NB4 (cell line): Measurements from ENCODE around the gene ADCY5.

Experiments
- DNase-seq: peaks from one replicate; pipeline ENCODE4 v3.0.0; 2010; ENCODE audit warnings: low read depth
- H3K4me3 ChIP-seq: one replicate; pipeline ENCODE4 v1.5.1; 2011; ENCODE audit warnings: mild to moderate bottlenecking, low read depth, low read length, moderate library complexity
- MAX ChIP-seq: IDR thresholded peaks from 2 replicates; pipeline ENCODE4 v1.6.1; 2011; ENCODE audit warnings: low read depth, low read length
- MYC ChIP-seq: IDR thresholded peaks from 2 replicates; pipeline ENCODE4 v1.6.1; 2011; ENCODE audit warnings: low read depth, low read length
- POLR2A ChIP-seq: IDR thresholded peaks from 2 replicates; pipeline ENCODE4 v1.6.1; 2011; ENCODE audit warnings: mild to moderate bottlenecking; ENCODE audit not compliant: insufficient read length; ENCODE audit errors: extremely low read depth
- TF ChIP-seq, protein P1 (sequence below): IDR thresholded peaks from one replicate; pipeline ENCODE4 v1.5.1; 2012; ENCODE audit warnings: low read depth, low read length

The ADCY5 gene

GRCh38 chr3:123344175-123344906 is 104.5 kb downstream of the ADCY5 start:
- TF ChIP-seq, protein P1, sequence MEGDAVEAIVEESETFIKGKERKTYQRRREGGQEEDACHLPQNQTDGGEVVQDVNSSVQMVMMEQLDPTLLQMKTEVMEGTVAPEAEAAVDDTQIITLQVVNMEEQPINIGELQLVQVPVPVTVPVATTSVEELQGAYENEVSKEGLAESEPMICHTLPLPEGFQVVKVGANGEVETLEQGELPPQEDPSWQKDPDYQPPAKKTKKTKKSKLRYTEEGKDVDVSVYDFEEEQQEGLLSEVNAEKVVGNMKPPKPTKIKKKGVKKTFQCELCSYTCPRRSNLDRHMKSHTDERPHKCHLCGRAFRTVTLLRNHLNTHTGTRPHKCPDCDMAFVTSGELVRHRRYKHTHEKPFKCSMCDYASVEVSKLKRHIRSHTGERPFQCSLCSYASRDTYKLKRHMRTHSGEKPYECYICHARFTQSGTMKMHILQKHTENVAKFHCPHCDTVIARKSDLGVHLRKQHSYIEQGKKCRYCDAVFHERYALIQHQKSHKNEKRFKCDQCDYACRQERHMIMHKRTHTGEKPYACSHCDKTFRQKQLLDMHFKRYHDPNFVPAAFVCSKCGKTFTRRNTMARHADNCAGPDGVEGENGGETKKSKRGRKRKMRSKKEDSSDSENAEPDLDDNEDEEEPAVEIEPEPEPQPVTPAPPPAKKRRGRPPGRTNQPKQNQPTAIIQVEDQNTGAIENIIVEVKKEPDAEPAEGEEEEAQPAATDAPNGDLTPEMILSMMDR, result no peak
- TF ChIP-seq MYC, result no peak
- no peak for TF ChIP-seq POLR2A
- no peak for TF ChIP-seq MAX
- no peak for DNase-seq
- H3K4me3 ChIP-seq, result no peak overlapping the region

DNA sequence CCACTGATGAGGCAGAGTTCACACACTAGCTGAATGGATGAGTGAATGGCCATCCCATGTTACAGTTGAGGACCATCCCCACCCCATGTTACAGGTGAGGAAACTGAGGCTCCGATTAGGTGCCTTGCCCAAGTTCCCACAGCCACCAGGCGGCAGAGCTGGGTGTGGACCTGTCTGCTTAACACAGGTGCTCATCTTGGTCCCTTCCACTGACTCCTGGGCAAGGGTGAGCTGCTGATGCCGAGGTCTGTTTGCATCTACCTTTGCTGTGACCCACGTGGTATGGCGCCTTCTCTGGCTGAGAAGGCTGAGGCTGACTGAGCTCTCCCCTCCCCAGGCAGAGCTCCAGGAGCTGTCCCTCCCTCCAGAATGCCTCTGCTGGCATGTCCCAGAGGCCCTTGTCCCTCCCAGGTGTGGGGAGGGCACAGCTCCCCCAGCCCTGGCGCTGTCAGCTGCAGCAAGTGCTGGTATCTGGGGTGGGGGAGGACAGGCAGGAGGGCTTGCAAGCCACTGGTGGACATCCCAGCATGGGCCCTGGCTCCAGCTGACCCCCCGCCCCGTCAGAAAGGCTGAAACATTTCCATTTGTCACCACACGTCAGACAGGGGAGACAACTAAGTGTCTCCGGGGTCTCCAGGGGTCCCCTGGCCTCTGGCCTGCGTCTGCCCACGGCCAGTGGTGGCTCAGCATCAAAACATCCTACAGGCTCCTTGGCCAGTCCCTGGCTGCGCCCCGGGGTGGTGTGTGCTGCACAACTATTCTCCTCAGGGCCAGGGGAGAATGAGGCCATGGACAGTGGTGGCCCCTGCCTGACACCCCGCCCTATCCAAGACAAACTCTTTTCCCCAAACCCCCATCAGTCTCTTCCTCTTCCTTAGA is 105.4 kb downstream of the ADCY5 start:
- DNase-seq, result no peak
- TF ChIP-seq POLR2A, result no peak
- TF ChIP-seq MAX, result no peak
- no peak for TF ChIP-seq MYC
- TF ChIP-seq, protein P1, result no peak
- no peak overlapping the region for H3K4me3 ChIP-seq

DNA sequence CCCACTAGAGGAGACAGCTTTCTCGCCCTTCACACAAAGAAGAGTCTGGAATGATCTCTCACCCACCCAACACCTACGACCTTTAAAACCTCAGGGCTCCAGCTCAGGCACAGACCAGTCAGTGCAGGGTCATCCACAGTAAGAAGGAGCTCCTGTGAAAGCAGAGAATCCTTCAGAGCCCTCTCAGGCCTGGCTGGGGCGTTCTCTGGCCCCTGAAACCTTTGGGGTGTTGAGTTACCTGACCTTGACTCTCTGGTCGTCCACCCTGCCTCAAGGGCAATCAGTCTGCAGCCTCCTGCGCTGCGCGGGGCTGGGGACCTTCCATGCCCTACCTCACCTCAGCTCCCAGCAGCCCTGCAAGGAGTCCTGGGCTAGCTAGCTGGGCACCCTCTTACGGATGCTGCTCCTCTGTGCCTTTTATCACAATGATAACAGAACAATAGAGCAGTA is 106.2 kb downstream of the ADCY5 start:
- DNase-seq, result no peak
- H3K4me3 ChIP-seq, result no peak overlapping the region
- TF ChIP-seq MAX (no peak), MYC (no peak), POLR2A (no peak)
- TF ChIP-seq, protein P1, result no peak

DNA sequence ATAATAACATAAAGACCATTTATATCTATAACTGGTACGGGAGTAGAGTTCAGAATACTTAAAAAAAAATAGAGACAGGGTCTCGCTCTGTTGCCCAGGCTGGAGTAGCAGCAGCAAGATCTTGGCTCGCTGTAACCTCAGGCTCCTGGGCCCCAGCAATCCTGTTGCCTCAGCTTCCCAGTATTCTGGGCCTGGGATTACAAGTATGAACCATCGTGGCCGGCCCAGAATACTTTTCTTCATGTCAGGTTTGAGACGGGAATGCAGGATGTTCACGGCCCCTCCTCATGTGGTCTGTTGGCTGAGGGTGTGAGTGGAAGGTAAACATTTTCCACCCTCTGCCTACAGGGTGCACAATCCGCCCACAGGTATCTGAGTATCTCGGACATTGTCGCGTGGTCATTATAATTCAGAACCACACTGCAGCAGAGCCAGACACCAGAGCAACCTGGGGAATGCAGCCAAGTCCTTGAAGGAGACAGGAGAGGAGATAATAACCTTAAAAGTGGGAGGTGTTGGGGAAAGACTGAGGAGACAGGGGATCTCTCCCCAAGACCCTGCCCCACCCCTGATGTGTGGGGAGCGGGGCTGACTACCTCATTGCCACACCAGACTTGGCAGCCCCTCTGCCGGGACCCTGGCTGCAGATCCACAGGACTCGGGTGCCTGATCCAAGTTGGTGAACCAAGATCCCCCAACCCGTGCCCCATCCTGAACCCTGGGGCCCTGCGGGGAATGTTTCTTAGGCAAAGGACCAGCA is 106.8 kb downstream of the ADCY5 start:
- TF ChIP-seq POLR2A (no peak), MAX (no peak), MYC (no peak)
- TF ChIP-seq, protein P1, result no peak
- no peak overlapping the region for H3K4me3 ChIP-seq
- DNase-seq, result no peak

DNA sequence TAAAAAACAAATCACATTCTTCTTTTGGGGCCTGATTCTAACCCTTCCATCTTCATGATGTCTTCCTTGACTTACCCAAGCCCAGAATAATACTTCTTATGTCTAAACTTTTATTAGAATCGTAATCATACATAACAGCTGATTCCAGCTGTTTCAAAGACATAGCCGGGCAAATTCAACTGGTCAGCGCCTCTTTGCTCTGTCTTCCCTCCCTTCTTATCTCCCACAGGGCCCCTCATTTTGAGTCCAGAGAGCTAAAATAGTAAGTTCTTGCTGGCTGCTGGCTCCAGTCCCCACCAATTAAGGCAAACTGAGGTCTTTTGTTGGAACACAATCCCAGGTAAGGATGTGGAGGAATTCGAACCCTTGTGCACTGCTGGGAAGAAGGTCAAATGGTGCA is 108.6 kb downstream of the ADCY5 start:
- TF ChIP-seq POLR2A (no peak), MAX (no peak)
- TF ChIP-seq, protein P1, result no peak
- H3K4me3 ChIP-seq, result no peak overlapping the region
- DNase-seq, result no peak
